Psoas muscle (tissue), 8 donors: ENCODE measurements around the gene EVI5. TPM values are rescaled to one million over a fixed set of nuclear protein-coding genes. Genes with fewer than 3 reads are reported as not detected.

Source experiments
- ATAC-seq, 4 donors: fragments of 200-7000 bp; cut with Tn5 transposase; one replicate each; pipeline ENCODE4 v1.9.1; 2020; ENCODE audit warnings: moderate library complexity in 3 of 4, mild to moderate bottlenecking in 2 of 4
- DNase-seq, 2 donors: peaks; one replicate each; pipeline ENCODE4 v3.0.0-alpha.2; 2020
- H3K27ac ChIP-seq: fragments of 200-600 bp; one replicate; pipeline ENCODE4 v1.8.0; 2022
- H3K27me3 ChIP-seq, 3 donors: fragments of 200-600 bp in 1 of 3; one replicate each; pipeline versions ENCODE4 v1.6.1 to v1.8.0; 2013 to 2022; ENCODE audit warnings: low read length in 2 of 3, mild to moderate bottlenecking in 2 of 3, moderate library complexity in 1 of 3; ENCODE audit not compliant: insufficient read depth in 3 of 3
- H3K36me3 ChIP-seq, 2 donors: fragments of 200-600 bp in 1 of 2; one replicate each; pipeline versions ENCODE4 v1.6.1 to v1.8.0; 2013 to 2022; ENCODE audit warnings: low read depth in 1 of 2, mild to moderate bottlenecking in 1 of 2, moderate library complexity in 1 of 2; ENCODE audit not compliant: insufficient read depth in 1 of 2
- H3K4me1 ChIP-seq: fragments of 200-600 bp; one replicate; pipeline ENCODE4 v1.8.0; 2022
- H3K4me3 ChIP-seq: fragments of 200-600 bp; one replicate; pipeline ENCODE4 v1.8.0; 2022; ENCODE audit warnings: mild to moderate bottlenecking
- H3K9me3 ChIP-seq: fragments of 200-600 bp; one replicate; pipeline ENCODE4 v1.8.0; 2022
- WGBS, 3 donors: extraction: QIAGEN DNeasy Blood & Tissue Kit; methylation state at CpG; one replicate each; pipeline versions ENCODE4 v1.1.6 to v1.1.7; 2013; 5-methylcytosine and 5-hydroxymethylcytosine counted together
- intact Hi-C, 2 donors: fragments of 100-400 bp; cut with DNase I; formaldehyde crosslinking; loops; one replicate each; pipeline versions ENCODE4 v1.11.0 to v1.14.2; 2022
- polyA plus RNA-seq, 3 donors: library from polyadenylated mRNA; stranded (reverse); fragments of 200-250 nt; gene quantifications; one replicate each; pipeline ENCODE4 v1.2.3, GENCODE V29; 2013
- total RNA-seq, 4 donors: library from RNA; stranded (reverse); fragmentation: NEBNext Ultra II Directional in 2 of 4; extraction: Animal tissue kit (Norgen Biotek cat#: 25700) in 2 of 4; gene quantifications; one replicate each; pipeline versions ENCODE4 v1.2.1 to v1.2.4, GENCODE V29; 2021 to 2023
- TF ChIP-seq, protein P1 (sequence below): fragments of 200-600 bp; IDR thresholded peaks from one replicate; pipeline ENCODE4 v1.8.0; 2022; ENCODE audit warnings: antibody characterized with exemption
- donor health status: healthy with polysubstance abuse.
- donor health status: DM: no; HTN: no; CAD: no; lungs with moderate emphysema.
- donor health status: Bipolar disorder and iron deficiency.
- donor health status: healthy.
- donor health status: DM: yes; HTN: yes; CAD: no.
- donor health status: DM: no; HTN: no; CAD: no.
- donor health status: DM: no; HTN: no; CAD: no.
- donor health status: DM: yes; HTN: yes; CAD: no.

The EVI5 gene
- total and polyA plus RNA-seq, 7 donors: 2.3 to 15.9 (median 6.3) TPM

- Histone ChIP-seq H3K36me3 (peaks cover 0 to 14% of the 10 kb centered on the region in 2 donors), H3K4me3 (no peak overlapping the region), H3K9me3 (no peaks in the 10 kb centered on the region), H3K27ac (no peak overlapping the region), H3K27me3 (no peaks in the 10 kb centered on the region), H3K4me1 (no peaks in the 10 kb centered on the region)
- intact Hi-C loops: no loop called here
- WGBS, 3 donors: 93 to 95% (median 94%) methylated on average over 5 of the region's 5 CpGs
- DNase-seq (no peak), ATAC-seq (no peak)
- TF ChIP-seq, protein P1, sequence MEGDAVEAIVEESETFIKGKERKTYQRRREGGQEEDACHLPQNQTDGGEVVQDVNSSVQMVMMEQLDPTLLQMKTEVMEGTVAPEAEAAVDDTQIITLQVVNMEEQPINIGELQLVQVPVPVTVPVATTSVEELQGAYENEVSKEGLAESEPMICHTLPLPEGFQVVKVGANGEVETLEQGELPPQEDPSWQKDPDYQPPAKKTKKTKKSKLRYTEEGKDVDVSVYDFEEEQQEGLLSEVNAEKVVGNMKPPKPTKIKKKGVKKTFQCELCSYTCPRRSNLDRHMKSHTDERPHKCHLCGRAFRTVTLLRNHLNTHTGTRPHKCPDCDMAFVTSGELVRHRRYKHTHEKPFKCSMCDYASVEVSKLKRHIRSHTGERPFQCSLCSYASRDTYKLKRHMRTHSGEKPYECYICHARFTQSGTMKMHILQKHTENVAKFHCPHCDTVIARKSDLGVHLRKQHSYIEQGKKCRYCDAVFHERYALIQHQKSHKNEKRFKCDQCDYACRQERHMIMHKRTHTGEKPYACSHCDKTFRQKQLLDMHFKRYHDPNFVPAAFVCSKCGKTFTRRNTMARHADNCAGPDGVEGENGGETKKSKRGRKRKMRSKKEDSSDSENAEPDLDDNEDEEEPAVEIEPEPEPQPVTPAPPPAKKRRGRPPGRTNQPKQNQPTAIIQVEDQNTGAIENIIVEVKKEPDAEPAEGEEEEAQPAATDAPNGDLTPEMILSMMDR: no peak
Observed at GRCh38 chr1:92663775-92664174, 121.1 kb downstream of the EVI5 start.

DNA sequence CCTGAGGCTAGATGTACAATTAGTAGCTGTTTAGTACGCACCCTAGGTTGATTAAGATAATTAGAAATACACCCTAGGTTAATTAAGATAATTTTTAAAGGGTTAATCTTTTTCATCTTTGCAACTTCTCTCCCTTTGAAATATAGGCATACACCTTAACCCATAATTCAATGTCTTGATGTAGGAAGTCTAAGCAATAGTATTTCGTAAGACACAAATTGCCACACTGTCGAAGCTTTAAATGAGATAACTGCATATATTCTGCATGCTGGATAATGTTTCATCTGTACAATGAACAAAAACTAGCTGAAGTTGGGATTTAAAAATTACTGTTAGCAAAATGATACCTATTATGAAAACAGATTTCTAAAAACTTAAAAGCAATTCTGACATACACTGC, 122.9 kb downstream of the EVI5 start:
- TF ChIP-seq, protein P1: no peak
- no peak for ATAC-seq

GRCh38 chr1:92657701-92658100, 127.2 kb downstream of the EVI5 start:
- ATAC-seq: no peak
- H3K36me3 ChIP-seq: peaks cover 0 to 27% of the 10 kb centered on the region in 2 donors
- WGBS, 3 donors: 91 to 100% (median 100%) methylated on average over 1 of the region's 1 CpG
- no peak overlapping the region for H3K27ac ChIP-seq
- no peak overlapping the region for H3K4me3 ChIP-seq
- intact Hi-C loops: no loop called here
- no peaks in the 10 kb centered on the region for H3K4me1 ChIP-seq
- TF ChIP-seq, protein P1: no peak
- no peak for DNase-seq
- H3K27me3 ChIP-seq: no peaks in the 10 kb centered on the region
- peaks cover 20% of the 10 kb centered on the region for H3K9me3 ChIP-seq

More for the DNA sequence above, 122.9 kb downstream of the EVI5 start:
- Histone ChIP-seq H3K27ac (no peak overlapping the region), H3K27me3 (no peaks in the 10 kb centered on the region), H3K4me1 (no peaks in the 10 kb centered on the region), H3K4me3 (no peak overlapping the region), H3K36me3 (peaks cover 0 to 22% of the 10 kb centered on the region in 2 donors), H3K9me3 (no peaks in the 10 kb centered on the region)
- no peak for DNase-seq
- intact Hi-C loops: no loop called here
- WGBS, 3 donors: 93 to 97% (median 95%) methylated on average over 3 of the region's 3 CpGs

DNA sequence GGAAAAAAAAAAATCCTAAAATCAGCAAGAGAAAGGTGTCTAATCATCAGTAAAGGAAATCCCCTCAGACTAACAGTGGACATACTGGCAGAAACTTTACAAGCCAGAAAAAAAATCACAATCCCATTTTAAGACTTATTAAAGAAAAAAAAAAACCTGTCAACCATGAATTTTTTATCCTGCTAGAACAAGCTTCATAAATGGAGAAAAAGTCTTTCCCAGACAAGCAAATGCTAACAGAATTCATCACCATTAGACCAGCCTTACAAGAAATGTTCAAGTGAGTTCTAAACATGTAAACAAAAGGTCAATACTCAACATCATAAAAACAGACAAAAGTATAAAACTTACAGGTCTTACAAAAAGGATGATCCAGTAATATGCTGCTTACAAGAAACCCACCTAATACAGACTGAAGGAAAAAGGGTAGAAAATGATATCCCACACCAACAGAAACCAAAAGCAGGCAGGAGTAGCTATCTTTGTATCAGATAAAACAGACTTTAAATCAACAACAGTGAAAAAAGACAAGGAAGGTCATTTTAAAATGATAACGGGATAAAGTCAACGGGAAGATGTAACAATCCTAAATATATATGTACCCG, 129.6 kb downstream of the EVI5 start:
- intact Hi-C loops: no loop called here
- peaks cover 0 to 19% of the 10 kb centered on the region in 2 donors for H3K36me3 ChIP-seq
- whole genome bisulfite sequencing, 3 donors: 96 to 98% (median 97%) methylated on average over 3 of the region's 3 CpGs

More for the DNA sequence above, 129.6 kb downstream of the EVI5 start:
- no peak for ATAC-seq
- TF ChIP-seq, protein P1: no peak
- Histone ChIP-seq H3K9me3 (peaks cover 20% of the 10 kb centered on the region), H3K27ac (no peak overlapping the region), H3K27me3 (no peaks in the 10 kb centered on the region), H3K4me3 (no peak overlapping the region), H3K4me1 (no peaks in the 10 kb centered on the region)
- DNase-seq: no peak
